CD4-positive, alpha-beta T cell (primary cell): ENCODE data around the gene TMEM201. TPM values are rescaled to one million over a fixed set of nuclear protein-coding genes. Genes with fewer than 3 reads are reported as not detected.

Source experiments
- ATAC-seq: fragments of 200-7000 bp; cut with Tn5 transposase; one replicate; pipeline ENCODE4 v1.10.0; 2022; ENCODE audit warnings: mild to moderate bottlenecking; ENCODE audit not compliant: poor library complexity
- CTCF ChIA-PET: fragments of 350-600 bp; sonication (Branson Sonifier 250); formaldehyde crosslinking; loops from one replicate; lab custom pipeline; 2021; ENCODE audit warnings: antibody characterized with exemption, inconsistent platforms; lab: Charles Lee
- POLR2A ChIA-PET: fragments of 350-600 bp; sonication (Branson Sonifier 250); formaldehyde crosslinking; loops from one replicate; lab custom pipeline; 2021; ENCODE audit warnings: antibody characterized with exemption, inconsistent platforms; lab: Charles Lee
- DNase-seq, 14 experiments: peaks; one replicate each; pipeline ENCODE4 v3.0.0-alpha.2; 2013 to 2020; ENCODE audit warnings: mixed read lengths in 2 of 14
- H3K27ac ChIP-seq, 2 donors: one replicate each; pipeline versions ENCODE4 v1.5.1 to v1.7.0; 2013; ENCODE audit warnings: low read length in 2 of 2, low read depth in 1 of 2, mild to moderate bottlenecking in 1 of 2
- H3K27me3 ChIP-seq, 2 experiments: 1 replicate in 1 of 2; 2 replicates in 1 of 2; pipeline versions ENCODE4 v1.6.1 to v1.7.0; 2013; ENCODE audit warnings: low read length in 2 of 2, control low read depth in 1 of 2, mild to moderate bottlenecking in 1 of 2, moderate library complexity in 1 of 2; ENCODE audit not compliant: insufficient read depth in 2 of 2, control insufficient read depth in 1 of 2
- H3K36me3 ChIP-seq: one replicate; pipeline ENCODE4 v1.6.1; 2013; ENCODE audit warnings: low read length, control low read depth; ENCODE audit not compliant: insufficient read depth
- H3K4me1 ChIP-seq: one replicate; pipeline ENCODE4 v1.6.1; 2013; ENCODE audit warnings: low read length, control low read depth; ENCODE audit not compliant: insufficient read depth
- H3K4me3 ChIP-seq: one replicate; pipeline ENCODE4 v1.5.1; 2013; ENCODE audit warnings: mild to moderate bottlenecking, low read length, moderate library complexity
- H3K9me3 ChIP-seq, 2 experiments: 1 replicate in 1 of 2; 2 replicates in 1 of 2; pipeline versions ENCODE4 v1.6.1 to v1.7.0; 2013; ENCODE audit warnings: low read length in 2 of 2, mild to moderate bottlenecking in 2 of 2, control low read depth in 1 of 2, moderate library complexity in 1 of 2; ENCODE audit not compliant: control insufficient read depth in 1 of 2, insufficient read depth in 1 of 2
- H3K27ac Mint-ChIP-seq: one replicate; pipeline ENCODE4 v1.8.0; 2020; ENCODE audit warnings: mixed read lengths
- H3K27me3 Mint-ChIP-seq: one replicate; pipeline ENCODE4 v1.8.0; 2021; ENCODE audit warnings: mixed read lengths
- H3K36me3 Mint-ChIP-seq: one replicate; pipeline ENCODE4 v1.8.0; 2021; ENCODE audit warnings: low read depth, mixed read lengths
- H3K4me1 Mint-ChIP-seq: one replicate; pipeline ENCODE4 v1.8.0; 2021; ENCODE audit warnings: low read depth, mixed read lengths
- H3K4me3 Mint-ChIP-seq: one replicate; pipeline ENCODE4 v1.8.0; 2020; ENCODE audit warnings: mild to moderate bottlenecking, mixed read lengths
- H3K9me3 Mint-ChIP-seq: one replicate; pipeline ENCODE4 v1.8.0; 2020; ENCODE audit warnings: mixed read lengths
- CTCF ChIP-seq: fragments of 200-600 bp; IDR thresholded peaks from one replicate; pipeline ENCODE4 v1.8.0; 2022; ENCODE audit warnings: antibody characterized with exemption, mild to moderate bottlenecking
- intact Hi-C, 2 experiments: fragments of 100-400 bp; cut with DNase I in 1 of 2; cut with micrococcal nuclease in 1 of 2; formaldehyde crosslinking; loops; one replicate each; pipeline versions ENCODE4 v1.15.1 to v1.9.0; 2023 to 2025; cut with DNase I, micrococcal nuclease
- total RNA-seq, 174 experiments: library from RNA in 2 of 174; stranded (reverse) in 2 of 174; gene quantifications; one replicate each; pipeline ENCODE4 v1.2.3 and lab custom pipeline; 2021 to 2026

Gene TMEM201
- total RNA-seq, 2 experiments from 2014 or later, result 9.1 to 9.2 TPM

DNA sequence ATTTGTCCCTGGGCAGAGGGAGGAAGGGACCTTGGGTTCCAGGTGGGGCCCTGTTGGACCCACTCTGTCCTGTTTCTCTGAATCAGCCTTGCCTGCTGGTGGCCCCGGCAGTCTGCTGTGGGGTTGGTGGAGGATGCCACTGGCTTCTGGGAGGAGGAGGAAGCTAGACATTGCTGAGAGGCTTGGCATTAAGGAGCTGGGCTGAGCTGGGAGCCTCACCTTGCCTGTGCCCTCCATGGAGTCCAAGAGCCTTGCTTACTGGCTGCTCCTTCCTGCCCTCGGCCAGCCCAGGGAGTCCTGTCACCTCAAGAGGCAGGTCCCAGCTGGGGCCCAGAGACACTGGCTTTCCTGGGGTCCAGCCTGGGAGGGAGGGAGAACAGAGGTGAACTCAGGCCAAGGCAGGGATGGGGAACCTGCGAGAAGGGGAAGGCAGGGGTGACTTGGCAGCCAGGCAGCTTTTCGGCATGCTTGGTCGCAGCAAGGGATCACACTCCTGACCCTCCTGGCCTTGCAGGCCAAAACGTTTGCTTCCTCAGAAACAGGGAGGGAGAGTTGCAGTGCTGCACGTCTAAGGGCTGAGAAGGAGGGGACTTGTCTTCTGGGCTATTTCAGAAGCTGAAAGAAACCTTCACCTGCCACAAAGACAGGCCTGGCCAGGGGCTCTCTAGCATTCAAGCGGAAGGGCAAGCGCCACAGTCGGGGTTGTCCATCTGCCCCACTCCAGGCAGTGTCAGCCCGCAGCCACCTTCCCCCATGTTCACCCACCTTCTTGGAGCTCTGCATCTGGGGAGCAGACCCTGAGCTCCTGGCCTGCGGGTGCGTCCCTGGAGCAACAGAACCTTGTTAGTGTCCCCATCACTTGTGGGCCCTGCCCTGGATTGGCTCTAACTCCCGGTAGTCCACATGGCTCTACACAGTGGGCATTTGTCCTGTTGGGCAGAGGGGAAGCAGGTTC is 8.9 kb downstream of the TMEM201 start:
- Mint-ChIP-seq H3K9me3 (no peaks in the 10 kb centered on the region), H3K27me3 (no peaks in the 10 kb centered on the region), H3K27ac (no peak overlapping the region), H3K36me3 (no peaks in the 10 kb centered on the region), H3K4me1 (peaks cover 9% of the 10 kb centered on the region), H3K4me3 (no peak overlapping the region)
- no peak for TF ChIP-seq CTCF
- peaks cover 21% of the 10 kb centered on the region for H3K36me3 ChIP-seq
- ChIA-PET CTCF (no interaction called here), POLR2A (no interaction called here)
- no peak overlapping the region for H3K4me3 ChIP-seq
- DNase-seq, result no peak
- no peak overlapping the region for H3K27ac ChIP-seq
- no peaks in the 10 kb centered on the region for H3K9me3 ChIP-seq
- intact Hi-C loops, result no loop called here
- ATAC-seq, result no peak
- no peaks in the 10 kb centered on the region for H3K27me3 ChIP-seq
- H3K4me1 ChIP-seq, result peaks cover 14% of the 10 kb centered on the region

- Mint-ChIP-seq H3K27me3 (no peaks in the 10 kb centered on the region), H3K27ac (no peak overlapping the region), H3K4me3 (no peak overlapping the region), H3K9me3 (no peaks in the 10 kb centered on the region), H3K4me1 (peaks cover 3% of the 10 kb centered on the region), H3K36me3 (no peaks in the 10 kb centered on the region)
- no peaks in the 10 kb centered on the region for H3K27me3 ChIP-seq
- CTCF ChIA-PET, result interaction anchor here (0.7 kb wide), 1 partner anchor 10 kb away, joined by 3 read pairs; no protein-coding TSS in a partner anchor
- peaks cover 21% of the 10 kb centered on the region for H3K36me3 ChIP-seq
- H3K4me3 ChIP-seq, result no peak overlapping the region
- DNase-seq, result no peak
- POLR2A ChIA-PET, result no interaction called here
- intact Hi-C loops, result no loop called here
- no peaks in the 10 kb centered on the region for H3K9me3 ChIP-seq
- TF ChIP-seq CTCF, result no peak
- ATAC-seq, result no peak
- peaks cover 7% of the 10 kb centered on the region for H3K4me1 ChIP-seq
- H3K27ac ChIP-seq, result no peak overlapping the region
Measured at GRCh38 chr1:9598316-9598700, 9.6 kb downstream of the TMEM201 start.

DNA sequence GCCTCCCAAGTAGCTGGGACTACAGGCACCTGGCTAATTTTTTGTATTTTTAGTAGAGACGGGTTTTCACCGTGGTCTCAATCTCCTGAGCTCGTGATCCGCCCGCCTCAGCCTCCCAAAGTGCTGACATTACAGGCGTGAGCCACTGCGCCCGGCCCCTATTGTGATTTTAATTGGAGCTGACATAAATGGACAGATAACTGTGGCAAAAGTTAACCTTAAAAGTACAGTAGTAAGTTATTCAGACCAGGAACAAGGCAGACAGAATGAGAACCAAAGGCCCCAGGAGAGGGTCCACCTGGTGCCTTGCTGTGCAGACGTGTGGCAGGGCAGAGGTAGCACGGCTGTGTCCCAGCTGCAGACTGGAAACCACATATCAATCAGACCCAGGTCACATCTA is 11.0 kb downstream of the TMEM201 start:
- Mint-ChIP-seq H3K4me1 (no peaks in the 10 kb centered on the region), H3K27ac (no peak overlapping the region), H3K9me3 (no peaks in the 10 kb centered on the region), H3K36me3 (peaks cover 3% of the 10 kb centered on the region), H3K27me3 (no peaks in the 10 kb centered on the region), H3K4me3 (no peak overlapping the region)
- no peaks in the 10 kb centered on the region for H3K4me1 ChIP-seq
- intact Hi-C loops, result no loop called here
- DNase-seq (no peak), ATAC-seq (no peak)
- peaks cover 21% of the 10 kb centered on the region for H3K36me3 ChIP-seq
- no peak for TF ChIP-seq CTCF
- POLR2A ChIA-PET, result no interaction called here
- CTCF ChIA-PET, result no interaction called here
- H3K4me3 ChIP-seq, result no peak overlapping the region
- H3K9me3 ChIP-seq, result no peaks in the 10 kb centered on the region
- H3K27ac ChIP-seq, result peak overlapping the region in 1 of 2 donors; percentile 1
- H3K27me3 ChIP-seq, result no peaks in the 10 kb centered on the region
